ENCODE results near the gene LUC7L3.

The LUC7L3 gene

GRCh38 chr17:50768346-50768761 lies 49.0 kb downstream of the LUC7L3 start:
- Histone ChIP-seq H3K9ac (no peak overlapping the region), H3K27ac (no peak overlapping the region), H3K4me2 (no peak overlapping the region), H3K36me3 (no peaks in the 10 kb centered on the region), H3K4me3 (no peak overlapping the region), H3K9me3 (replicated peaks in 1 of 11) (no peaks in the 10 kb centered on the region), H4K20me1 (no peaks in the 10 kb centered on the region), H3K27me3 (no peaks in the 10 kb centered on the region), H3K4me1 (peaks cover 29 to 38% (median 33%) of the 10 kb centered on the region in 10 experiments)
- no peak for TF ChIP-seq Cebpa-rat (IDR thresholded peaks at IDR 0.05)

GRCh38 chr17:50769884-50770283 lies 50.5 kb downstream of the LUC7L3 start:
- no peak overlapping the region for H3K9ac ChIP-seq
- no peaks in the 10 kb centered on the region for H3K27me3 ChIP-seq
- no peaks in the 10 kb centered on the region for H4K20me1 ChIP-seq
- no peaks in the 10 kb centered on the region for H3K36me3 ChIP-seq
- no peak overlapping the region for H3K4me3 ChIP-seq
- H3K4me1 ChIP-seq, result peaks cover 14 to 22% (median 18%) of the 10 kb centered on the region in 10 experiments
- TF ChIP-seq Cebpa-rat (IDR thresholded peaks at IDR 0.05), result no peak
- H3K4me2 ChIP-seq, result no peak overlapping the region
- H3K9me3 ChIP-seq (replicated peaks in 1 of 11), result no peaks in the 10 kb centered on the region
- no peak overlapping the region for H3K27ac ChIP-seq

- H3K4me2 ChIP-seq, result no peak overlapping the region
- H3K27me3 ChIP-seq, result no peaks in the 10 kb centered on the region
- no peak overlapping the region for H3K9ac ChIP-seq
- no peak for TF ChIP-seq Cebpa-rat (IDR thresholded peaks at IDR 0.05)
- H3K9me3 ChIP-seq (replicated peaks in 1 of 11), result no peaks in the 10 kb centered on the region
- H3K36me3 ChIP-seq, result no peaks in the 10 kb centered on the region
- peaks cover 9 to 18% (median 13%) of the 10 kb centered on the region in 10 experiments for H3K4me1 ChIP-seq
- no peaks in the 10 kb centered on the region for H4K20me1 ChIP-seq
- H3K27ac ChIP-seq, result no peak overlapping the region
- H3K4me3 ChIP-seq, result no peak overlapping the region
Measured at GRCh38 chr17:50770346-50770745, 50.9 kb downstream of the LUC7L3 start.

GRCh38 chr17:50771991-50772785 lies 52.8 kb downstream of the LUC7L3 start:
- Histone ChIP-seq H3K27ac (no peak overlapping the region), H3K9ac (no peak overlapping the region), H3K4me3 (no peak overlapping the region), H3K4me2 (no peak overlapping the region; a peak in 2 of 22 replicates), H3K4me1 (peaks cover 0 to 9% (median 2%) of the 10 kb centered on the region in 10 experiments; a peak in 5 of 20 replicates), H3K36me3 (no peaks in the 10 kb centered on the region), H4K20me1 (no peaks in the 10 kb centered on the region), H3K9me3 (replicated peaks in 1 of 11) (no peaks in the 10 kb centered on the region), H3K27me3 (no peaks in the 10 kb centered on the region)
- no peak for TF ChIP-seq Cebpa-rat (IDR thresholded peaks at IDR 0.05)

GRCh38 chr17:50774225-50774803 lies 54.9 kb downstream of the LUC7L3 start:
- Histone ChIP-seq H3K4me1 (peaks cover 0 to 9% (median 2%) of the 10 kb centered on the region in 10 experiments; a peak in 5 of 20 replicates), H3K27ac (no peak overlapping the region), H3K9me3 (replicated peaks in 1 of 11) (no peaks in the 10 kb centered on the region), H3K4me2 (no peak overlapping the region), H3K36me3 (no peaks in the 10 kb centered on the region), H3K4me3 (no peak overlapping the region), H4K20me1 (no peaks in the 10 kb centered on the region), H3K27me3 (no peaks in the 10 kb centered on the region), H3K9ac (no peak overlapping the region)
- TF ChIP-seq Cebpa-rat (IDR thresholded peaks at IDR 0.05), result no peak

GRCh38 chr17:50775926-50776325 lies 56.5 kb downstream of the LUC7L3 start:
- Histone ChIP-seq H3K9ac (no peak overlapping the region), H4K20me1 (no peaks in the 10 kb centered on the region), H3K36me3 (no peaks in the 10 kb centered on the region), H3K27ac (no peak overlapping the region), H3K27me3 (no peaks in the 10 kb centered on the region), H3K4me3 (no peak overlapping the region), H3K4me2 (no peak overlapping the region), H3K9me3 (replicated peaks in 1 of 11) (no peaks in the 10 kb centered on the region), H3K4me1 (peaks cover 0 to 9% (median 2%) of the 10 kb centered on the region in 10 experiments; a peak in 5 of 20 replicates)
- no peak for TF ChIP-seq Cebpa-rat (IDR thresholded peaks at IDR 0.05)

- H3K9me3 ChIP-seq (replicated peaks in 1 of 11), result no peaks in the 10 kb centered on the region
- no peak overlapping the region for H3K4me2 ChIP-seq
- no peaks in the 10 kb centered on the region for H3K4me1 ChIP-seq
- no peaks in the 10 kb centered on the region for H4K20me1 ChIP-seq
- no peak overlapping the region for H3K27ac ChIP-seq
- no peaks in the 10 kb centered on the region for H3K27me3 ChIP-seq
- no peaks in the 10 kb centered on the region for H3K36me3 ChIP-seq
- H3K4me3 ChIP-seq, result no peak overlapping the region
- TF ChIP-seq Cebpa-rat (IDR thresholded peaks at IDR 0.05), result no peak
- no peak overlapping the region for H3K9ac ChIP-seq
Measured at GRCh38 chr17:50778471-50778870, 59.1 kb downstream of the LUC7L3 start.

- Histone ChIP-seq H3K4me2 (no peak overlapping the region), H3K36me3 (no peaks in the 10 kb centered on the region), H3K9ac (no peak overlapping the region), H3K9me3 (replicated peaks in 1 of 11) (no peaks in the 10 kb centered on the region), H4K20me1 (no peaks in the 10 kb centered on the region), H3K27ac (no peak overlapping the region), H3K27me3 (no peaks in the 10 kb centered on the region), H3K4me3 (no peak overlapping the region), H3K4me1 (no peaks in the 10 kb centered on the region)
- TF ChIP-seq Cebpa-rat (IDR thresholded peaks at IDR 0.05), result no peak
Measured at GRCh38 chr17:50778988-50779387, 59.6 kb downstream of the LUC7L3 start.

GRCh38 chr17:50779747-50780353 lies 60.4 kb downstream of the LUC7L3 start:
- Histone ChIP-seq H3K4me1 (no peaks in the 10 kb centered on the region), H3K36me3 (no peaks in the 10 kb centered on the region), H3K4me3 (no peak overlapping the region), H3K9me3 (replicated peaks in 1 of 11) (no peaks in the 10 kb centered on the region), H3K27me3 (no peaks in the 10 kb centered on the region), H3K27ac (no peak overlapping the region), H3K9ac (no peak overlapping the region), H3K4me2 (no peak overlapping the region), H4K20me1 (no peaks in the 10 kb centered on the region)
- no peak for TF ChIP-seq Cebpa-rat (IDR thresholded peaks at IDR 0.05)

Measured in BLaER1 treated with 17β-estradiol and CSF1 and Interleukin-3, amounts not matched to agents 10 nM and 100 nM (cell line).